NCI-H510A (cell line): ENCODE results near the gene S100A13.

ENCODE experiments used
- DNase-seq: peaks from one replicate; lab custom pipeline; 2025; lab: John Stamatoyannopoulos, UW

The S100A13 gene

DNA sequence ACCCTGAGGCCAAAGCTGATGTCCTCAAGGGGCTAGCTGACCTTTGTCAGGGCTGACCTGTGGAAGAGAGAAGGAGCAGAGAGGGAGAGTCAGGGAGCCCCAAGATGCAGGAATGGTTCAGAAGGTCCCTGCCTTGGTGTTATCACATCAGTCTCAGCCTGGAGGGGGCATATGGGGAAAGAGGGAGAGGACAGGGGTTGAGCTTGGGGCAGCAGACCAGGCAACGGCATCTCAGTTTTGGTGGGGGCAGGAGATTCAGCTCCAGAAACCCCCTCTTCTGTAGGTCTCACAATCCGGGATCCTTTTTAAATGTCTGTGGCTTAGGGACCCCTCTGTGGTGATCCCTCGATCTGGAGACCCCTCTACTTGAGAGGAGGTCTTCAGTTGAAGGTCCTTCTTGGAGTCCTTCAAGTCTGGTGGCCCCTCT lies 815 bp downstream of the S100A13 start:
- no peak for DNase-seq

DNA sequence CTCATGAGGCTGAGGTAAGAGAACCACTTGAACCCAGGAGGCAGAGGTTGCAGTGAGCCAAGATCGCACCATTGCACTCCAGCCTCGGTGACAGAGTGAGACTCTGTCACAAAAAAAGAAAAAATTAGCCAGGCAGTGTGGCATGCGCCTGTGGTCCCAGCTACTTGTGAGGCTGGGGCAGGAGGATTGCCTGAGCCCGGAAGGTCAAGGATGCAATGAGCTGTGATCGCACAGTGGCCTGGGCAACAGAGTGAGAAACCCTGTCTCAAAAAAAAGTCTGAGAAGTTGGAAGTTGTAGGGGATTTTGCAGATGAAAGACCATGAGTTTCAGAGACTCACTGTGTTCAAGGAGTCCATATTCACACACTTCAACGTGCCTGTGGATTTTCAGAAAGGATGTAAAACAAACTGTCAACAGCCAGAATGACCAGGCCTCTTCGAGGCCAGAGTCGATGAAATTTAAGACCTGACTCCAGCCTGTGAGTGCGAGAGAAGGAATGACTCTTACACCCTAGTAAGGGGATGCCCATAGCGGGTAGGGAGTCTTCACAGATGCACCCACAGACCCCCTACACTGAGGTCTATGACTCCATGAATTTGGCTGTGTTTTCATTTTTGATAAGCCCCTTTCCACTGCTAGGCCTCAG lies 2.2 kb downstream of the S100A13 start:
- DNase-seq = no peak

DNA sequence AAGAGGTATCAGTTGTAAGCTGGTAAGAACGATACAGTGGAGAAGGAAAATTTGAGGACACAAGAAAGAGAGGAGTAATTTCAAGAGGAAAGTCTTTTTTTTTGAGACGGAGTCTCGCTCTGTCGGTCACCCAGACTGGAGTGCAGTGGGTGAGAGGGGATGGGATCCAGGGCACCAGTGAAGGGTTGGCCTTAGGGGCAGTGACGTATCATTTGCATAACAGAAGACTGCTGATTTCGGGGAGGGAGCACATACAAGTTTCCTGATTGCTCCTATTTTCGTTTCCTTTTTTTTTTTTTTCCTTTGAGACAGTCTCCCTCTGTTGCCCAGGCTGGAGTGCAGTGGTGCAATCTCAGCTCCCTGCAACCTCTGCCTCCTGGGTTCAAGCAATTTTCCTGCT lies 4.2 kb downstream of the S100A13 start:
- DNase-seq = no peak

DNA sequence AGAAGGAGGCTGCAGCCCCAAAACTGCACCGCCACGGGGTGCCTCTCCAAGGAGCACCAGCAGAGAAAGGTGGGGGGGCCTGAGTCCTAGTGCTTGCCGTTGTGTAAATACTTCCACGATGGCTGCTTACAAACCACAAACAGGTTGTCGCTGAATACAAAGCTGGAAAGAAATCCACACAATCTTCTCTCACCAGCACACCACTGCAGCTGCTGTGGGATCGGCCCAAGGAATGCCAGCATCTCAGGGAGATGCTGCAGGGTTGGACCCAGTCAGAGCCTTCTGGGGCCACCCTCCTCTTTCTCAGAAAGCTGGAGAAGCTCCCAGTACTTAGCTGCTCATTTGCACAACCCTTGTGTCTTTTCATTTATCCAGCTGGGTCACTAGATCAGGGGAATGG lies 8.1 kb downstream of the S100A13 start:
- DNase-seq = no peak

DNA sequence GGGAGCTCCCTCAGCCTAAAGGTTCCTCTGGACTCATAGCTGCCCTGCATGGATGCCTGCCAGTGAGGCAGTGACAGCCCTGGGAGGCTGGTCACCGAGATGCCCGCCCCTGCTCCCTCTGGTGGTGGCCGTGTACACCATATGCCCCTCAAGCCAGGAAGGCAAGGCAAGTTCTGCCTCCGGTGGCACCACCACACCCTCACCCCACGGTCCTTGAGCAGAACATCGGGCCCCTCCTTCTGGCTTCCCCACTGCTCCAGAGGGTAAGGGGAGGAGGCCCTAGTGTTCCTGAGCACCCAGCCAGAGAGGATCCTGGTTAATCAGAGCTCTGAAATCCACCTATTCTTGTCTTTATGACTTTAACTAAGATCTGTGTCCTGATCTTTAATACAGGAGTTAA lies 9.6 kb downstream of the S100A13 start:
- DNase-seq = peak; percentile 10

DNA sequence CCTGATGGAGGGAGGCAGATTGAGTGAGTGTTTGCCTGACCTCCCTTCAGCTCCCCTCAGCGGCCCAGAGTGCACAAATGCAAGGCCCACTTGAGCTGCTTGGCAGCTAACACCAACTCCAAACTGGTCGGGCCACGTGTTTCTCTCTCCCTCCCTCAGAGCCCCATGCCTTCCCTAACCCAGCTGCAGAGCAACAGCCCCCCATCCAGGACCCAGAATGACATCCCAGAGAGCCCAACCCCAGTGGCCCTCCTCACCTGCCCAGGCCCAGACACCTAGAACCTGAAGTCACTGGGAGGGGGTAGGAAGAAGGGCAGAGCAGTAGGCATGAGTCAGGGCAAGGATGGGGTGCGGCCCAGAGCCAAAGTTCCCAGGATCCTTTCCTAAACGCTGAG lies 10.4 kb downstream of the S100A13 start:
- no peak for DNase-seq

DNA sequence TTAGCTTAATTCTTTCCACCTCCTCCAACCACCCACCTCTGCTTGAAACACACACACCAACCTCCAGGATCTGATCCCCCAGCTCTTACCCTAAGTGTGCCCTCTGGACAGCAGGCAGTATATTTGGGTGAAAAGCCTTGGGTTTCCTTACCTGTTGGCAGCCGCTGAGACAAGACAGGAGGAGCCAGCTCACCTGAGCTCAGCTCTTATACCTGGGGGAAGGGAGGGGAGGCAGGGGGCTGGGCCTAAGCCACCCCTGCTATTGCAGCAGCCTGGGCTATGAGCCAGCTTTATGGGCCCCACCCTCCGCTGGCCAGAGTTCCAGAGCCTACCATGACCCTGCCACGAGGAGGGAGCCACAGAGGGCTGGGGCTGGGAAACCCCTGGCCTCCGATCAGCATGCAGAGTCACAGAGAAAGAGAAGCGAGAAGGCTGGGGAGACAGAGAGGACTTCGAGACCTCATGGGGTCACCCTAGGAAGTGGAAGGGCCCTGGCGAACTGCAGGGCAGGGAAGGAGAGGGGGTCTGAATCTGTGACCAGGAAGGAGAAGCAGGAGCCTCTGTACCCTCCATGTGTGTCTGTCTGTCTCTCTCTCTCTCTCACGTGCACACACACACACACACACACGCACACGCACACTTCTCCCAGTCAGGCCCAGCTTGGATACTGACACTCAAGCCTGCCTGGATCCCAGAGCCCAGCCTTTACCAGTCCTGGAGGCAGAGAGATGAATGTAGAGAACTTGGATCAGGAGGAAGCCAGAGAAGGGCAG lies 11.0 kb downstream of the S100A13 start, which contains the start of gene S100A14:
Gene S100A14, minus strand, starts transcription at position 182 of the 773 bp plus-strand sequence. CDS start 467 bp downstream, outside the sequence.
- DNase-seq = peak; percentile 63

DNA sequence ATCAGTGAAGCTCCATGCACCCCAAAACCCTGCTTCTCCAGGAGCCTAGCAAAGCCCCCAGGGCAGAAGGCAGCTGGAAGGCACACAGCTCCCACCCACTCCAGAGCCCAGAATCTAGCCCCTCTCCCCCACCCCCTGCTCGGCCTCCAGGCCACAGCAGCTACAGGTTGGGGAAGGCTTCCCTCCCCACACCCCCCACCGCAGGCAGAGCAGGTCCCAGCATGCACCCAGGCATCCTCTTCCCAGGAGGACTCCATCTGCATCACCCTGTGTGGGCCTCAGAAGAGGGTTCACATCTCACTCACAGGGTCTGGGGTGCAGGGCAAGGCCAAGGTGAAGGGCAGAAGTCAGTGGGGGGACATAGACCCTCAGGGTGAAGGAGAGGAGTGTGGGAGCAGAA lies 11.9 kb downstream of the S100A13 start:
- DNase-seq = no peak

DNA sequence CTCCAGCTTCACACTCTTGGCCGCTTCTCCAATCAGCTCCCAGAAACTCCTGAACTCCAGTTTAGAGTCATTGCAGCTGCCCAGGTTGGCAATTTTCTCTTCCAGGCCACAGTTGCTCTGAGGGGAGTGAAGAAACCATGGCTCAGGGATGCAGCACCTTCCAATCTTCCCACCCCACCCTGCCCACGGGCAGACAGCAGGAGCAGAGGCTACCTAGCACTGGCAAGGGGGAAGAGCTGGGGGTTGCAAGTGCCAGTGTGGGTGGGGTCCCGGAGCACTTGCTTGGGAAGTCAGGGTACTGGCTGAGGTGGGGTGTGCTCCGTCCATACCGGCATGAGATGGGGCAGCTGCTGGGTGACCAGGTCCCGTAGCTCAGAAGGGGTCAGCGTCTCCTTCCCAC lies 12.4 kb downstream of the S100A13 start:
- no peak for DNase-seq

DNA sequence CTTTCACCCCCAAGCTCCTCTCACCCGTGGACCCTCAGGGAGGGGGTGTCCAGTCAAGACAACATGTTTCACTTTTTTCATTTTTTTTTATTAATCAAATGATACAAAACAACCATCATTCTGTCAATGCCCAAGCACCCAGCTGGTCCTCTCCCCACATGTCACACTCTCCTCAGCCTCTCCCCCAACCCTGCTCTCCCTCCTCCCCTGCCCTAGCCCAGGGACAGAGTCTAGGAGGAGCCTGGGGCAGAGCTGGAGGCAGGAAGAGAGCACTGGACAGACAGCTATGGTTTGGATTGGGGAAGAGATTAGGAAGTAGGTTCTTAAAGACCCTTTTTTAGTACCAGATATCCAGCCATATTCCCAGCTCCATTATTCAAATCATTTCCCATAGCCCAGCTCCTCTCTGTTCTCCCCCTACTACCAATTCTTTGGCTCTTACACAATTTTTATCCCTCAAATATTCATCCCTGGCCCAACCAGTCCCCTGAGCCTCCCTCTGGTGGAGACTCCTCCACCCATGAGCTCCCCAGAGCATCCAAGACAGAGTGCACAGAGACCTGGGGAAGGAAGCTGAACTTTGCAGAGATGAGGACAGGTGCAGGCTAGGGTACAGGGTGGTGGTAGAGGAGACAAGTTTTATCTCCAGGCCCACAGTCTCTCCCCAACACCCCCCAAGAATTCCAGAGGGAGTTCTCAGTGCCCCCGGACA lies 13.0 kb downstream of the S100A13 start:
- DNase-seq = no peak

DNA sequence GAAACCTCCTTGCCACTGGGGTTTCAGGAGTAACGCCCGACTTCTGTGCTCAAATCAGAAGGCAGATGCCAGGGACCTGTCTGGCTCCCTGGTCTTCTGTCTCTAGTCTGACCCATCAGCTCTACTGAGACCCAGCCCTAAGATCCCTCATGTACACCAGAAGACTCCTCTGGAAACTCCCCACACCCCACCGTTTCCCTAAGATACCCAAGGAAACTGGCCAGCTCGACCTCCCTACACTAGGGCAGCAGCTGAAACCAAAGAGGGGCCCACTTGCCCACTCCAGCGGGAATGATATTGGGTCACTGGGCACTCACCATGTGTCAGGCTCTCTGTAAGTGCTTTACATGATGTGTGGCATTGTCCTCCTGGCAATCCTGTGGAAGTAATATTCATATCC lies 13.9 kb downstream of the S100A13 start:
- DNase-seq = no peak

DNA sequence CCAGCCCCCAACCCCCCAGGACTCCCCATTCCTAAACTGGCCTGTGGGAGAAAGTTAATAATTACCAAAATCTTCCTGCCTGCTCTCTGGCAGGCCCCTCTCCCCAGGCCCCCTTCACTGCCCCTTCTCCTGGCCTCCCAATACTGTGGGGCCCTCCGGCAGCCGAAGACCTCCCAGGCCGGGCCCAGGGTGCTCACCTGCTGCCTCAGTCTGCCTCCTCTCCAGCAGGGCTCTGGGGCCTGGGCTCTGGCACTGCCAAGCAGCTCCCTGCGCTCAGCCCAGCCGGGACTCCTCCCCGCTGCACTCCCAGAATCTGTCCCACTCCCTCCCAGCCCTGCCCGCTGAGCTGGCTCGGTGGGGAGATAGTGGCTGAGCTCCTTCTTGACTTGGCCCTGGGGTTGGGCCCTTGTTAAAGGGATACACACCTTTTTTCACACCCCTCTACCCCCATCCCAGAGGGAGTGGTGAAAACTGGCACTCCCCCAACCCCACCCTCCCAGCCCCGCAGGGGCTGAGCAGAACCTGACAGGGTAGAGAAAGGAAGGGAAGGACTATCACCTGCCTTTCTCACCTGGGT lies 14.5 kb downstream of the S100A13 start, which contains the start of gene S100A16:
Gene S100A16, minus strand, starts transcription at position 383 of the 577 bp plus-strand sequence. CDS start 4,986 bp downstream, outside the sequence.
- DNase-seq = no peak

DNA sequence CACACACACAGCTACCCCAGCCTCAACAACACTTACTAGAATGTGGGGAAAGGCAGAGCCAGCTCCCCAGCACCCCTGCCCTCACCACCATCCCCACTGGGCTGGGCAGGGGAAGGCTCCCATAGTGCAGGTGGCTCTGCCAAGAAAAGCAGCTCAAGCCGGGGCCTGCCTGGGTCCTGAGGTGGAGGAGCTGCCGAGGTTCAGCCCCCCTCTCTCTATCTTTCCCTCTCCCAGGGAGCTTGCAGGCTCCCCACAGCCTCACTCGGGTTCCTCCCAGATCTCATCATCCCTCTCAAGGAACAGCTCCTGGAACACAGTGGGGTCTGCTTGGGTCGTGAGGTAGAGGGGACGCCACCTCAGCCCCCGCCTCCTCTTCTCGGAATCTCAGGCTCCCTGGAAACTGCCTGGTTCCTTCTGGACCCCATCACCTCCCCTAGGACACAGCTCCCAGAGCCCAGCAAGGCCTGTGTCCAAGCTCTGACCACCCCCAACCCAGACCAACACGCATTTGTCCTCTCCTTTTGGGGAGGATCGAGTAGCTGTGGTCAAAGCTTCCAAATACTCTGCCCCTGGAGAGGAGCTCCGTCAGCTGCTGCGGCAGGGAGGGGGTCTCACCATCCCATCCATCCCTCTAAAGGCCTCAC lies 15.1 kb downstream of the S100A13 start:
- no peak for DNase-seq

DNA sequence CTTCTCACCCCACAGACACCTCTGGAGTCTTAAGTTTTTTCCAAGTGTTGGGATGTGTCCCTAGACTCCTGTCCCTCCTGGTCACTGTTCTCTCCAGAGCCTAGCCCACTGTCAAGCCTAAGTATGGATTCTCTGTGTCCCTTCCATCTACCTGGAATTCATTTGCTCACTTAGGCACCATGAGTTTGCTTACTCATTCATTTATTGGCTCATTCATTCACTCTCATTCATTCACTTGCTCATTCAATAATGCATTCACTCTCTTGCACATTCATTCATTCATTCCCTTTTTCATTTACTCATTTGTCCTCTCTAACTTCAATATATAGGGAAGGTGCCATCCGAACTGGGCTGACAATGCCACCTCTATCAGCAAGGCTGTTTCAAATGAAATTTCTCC lies 15.9 kb downstream of the S100A13 start:
- DNase-seq = no peak

DNA sequence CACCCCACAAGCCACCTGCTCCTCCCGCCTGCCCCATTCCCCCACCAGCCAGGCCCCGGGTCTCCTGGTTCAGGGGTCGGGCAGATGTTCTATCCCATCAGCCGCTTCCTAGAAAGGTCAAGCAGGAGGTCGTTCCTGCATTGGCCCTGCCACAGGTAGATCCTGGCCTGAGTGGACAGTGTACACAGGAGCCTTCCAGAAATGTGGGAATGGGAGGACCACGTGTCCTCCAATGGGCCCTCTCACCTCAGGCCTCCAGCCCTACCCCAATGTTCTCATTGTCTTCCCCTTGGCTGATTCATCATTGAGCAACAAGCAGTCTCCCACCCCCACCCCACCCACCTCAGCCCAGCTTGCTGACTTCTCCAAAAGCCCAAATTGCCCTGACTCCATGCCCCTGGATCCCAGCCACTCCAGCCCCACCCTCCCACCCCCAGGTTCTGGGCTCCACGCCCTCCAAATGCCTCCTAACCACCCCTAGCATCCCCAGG lies 16.4 kb downstream of the S100A13 start:
- no peak for DNase-seq

DNA sequence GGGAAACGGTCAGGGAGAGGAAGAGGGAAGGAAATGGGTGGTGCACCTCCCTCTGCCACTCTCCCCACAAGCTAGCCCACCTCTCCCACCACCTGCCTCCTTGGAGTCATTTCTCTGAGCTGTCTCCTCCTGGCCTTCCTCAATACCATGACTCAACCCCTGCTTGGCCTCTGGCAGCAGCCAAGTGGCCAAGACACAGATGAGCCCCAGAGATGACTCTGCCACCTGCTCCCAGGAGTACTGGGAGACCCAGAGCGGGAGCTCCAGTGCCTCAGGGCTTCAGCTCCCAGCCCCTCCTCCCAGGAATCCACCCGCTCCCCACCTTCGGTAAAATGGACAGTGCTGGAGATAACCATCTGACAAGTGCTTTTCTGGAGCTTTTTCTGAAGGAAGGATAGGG lies 17.0 kb downstream of the S100A13 start:
- DNase-seq = no peak

DNA sequence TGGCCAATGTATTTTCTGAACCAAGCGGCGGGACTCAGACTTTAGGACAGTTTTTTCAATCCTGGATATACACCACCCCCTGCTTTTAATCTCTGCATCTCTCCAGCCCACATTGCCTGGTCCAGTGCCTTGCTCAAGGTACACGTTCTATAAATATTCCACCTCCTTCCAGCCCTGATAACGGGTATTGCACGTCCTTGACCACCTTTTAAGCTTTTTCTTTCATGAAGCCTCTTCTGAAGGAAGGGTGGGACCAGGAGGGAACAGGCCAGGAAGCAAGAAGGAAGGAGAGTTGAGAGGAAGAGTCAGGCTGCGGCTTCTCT lies 17.8 kb downstream of the S100A13 start:
- DNase-seq = no peak

DNA sequence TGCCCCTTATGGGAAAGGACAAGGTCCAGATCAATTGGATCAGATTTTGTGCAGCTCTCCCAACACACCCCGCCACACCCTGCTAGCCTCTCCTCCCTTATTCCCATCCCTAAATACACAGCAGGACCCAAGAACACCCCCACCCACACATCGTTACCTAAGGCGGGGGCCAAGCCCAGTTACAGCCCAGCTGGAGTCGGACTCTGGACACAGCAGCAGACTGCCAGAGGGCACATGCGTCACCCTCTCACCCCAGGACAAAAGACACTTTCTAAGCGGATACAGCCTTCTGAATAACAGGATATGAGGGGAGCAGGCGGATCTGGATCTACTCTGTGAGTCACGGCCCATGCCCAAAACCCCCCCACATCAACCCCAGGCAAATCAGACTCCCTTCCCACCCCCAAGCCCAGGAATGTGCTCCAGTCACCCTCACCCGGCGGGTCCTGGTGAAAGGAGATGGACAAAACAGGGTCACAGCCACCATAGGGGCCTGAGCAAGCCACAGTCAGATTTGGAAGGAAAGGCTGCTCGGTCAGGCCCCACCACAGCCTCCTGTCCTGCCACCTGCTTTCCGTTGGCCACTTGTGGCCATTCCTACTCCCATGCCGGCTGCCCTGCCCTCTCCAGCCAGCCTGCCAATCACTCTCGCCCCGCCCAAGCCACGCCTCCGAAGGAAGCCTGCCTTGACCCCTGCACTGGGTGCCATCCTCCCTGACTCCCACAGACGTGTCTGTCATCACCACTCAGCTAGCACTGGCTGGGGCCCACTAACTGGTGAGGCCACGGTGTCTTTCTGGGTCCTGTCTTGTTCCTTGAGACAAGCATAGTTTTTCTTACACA lies 18.3 kb downstream of the S100A13 start:
- DNase-seq = no peak

DNA sequence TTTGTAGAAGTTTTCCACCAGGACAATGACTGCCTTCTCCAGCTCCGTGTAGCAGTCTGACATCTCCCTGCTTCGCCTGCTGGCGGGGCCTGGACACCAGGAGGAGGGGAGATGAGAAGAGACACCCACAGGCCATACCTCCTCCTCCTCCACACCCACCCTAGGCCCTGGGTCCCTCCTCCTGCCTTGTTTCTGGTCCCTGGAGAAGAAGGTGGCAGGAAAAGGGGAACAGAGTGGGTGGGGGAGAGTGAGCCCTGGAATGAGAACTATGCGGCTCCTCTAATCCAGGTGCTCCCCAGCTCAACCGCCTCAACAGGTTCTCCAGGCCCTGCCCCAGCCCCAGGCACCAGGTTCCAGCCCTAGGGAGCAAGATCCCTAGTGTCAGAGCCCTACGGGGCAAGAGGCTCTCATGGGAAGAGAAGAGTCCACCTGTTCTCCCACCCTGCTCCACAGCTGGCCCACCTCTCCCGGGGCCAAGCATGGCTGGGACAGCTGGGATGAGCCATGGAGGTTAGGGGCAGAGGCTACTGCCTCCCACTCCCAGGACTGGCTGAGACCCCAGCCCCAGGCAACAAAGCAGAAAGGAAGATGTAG lies 19.1 kb downstream of the S100A13 start:
- no peak for DNase-seq

DNA sequence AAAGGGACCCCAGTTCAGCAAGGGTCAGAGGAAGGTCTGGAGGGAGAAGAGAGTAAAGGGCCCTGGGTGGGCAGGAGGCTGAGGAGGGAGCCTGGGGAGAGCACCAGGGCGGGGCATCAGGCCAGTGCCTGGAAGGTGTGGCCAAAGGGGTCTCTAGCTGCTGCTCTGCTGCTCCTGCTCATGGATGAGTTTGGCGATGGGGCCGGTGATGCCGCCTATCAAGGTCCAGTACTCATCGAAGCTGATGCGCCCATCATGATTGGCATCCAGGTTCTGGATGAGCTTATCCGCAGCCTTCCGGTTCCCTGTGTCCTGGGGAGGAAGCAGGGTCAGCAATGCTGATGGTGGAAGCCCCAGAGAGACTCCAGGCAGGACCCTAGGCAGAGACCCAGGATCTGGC lies 19.9 kb downstream of the S100A13 start:
- DNase-seq = no peak

DNA sequence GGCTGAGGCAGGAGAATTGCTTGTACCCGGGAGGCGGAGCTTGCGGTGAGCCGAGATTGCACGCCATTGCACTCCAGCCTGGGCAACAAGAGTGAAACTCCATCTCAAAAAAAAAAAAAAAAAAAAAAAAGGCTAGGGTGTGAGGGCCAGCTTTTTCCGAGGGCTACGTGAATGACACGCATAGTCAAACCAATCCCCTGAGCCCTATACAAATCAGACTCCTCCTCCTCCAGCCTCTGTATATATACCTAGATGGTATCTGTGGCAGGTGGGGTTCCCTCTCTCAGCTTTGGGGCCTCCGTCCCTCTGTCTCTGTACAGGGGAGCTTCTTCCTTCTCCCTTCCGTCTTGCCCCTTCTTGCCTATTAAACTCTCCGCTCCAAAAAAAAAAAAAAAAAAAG lies 21.1 kb downstream of the S100A13 start:
- DNase-seq = no peak
